Esophagus squamous epithelium (tissue), 4 donors: ENCODE data around the gene TPBG.

ENCODE experiments used
- CTCF ChIP-seq, 6 experiments: fragments of 450-650 bp in 4 of 6; fragments of 200-600 bp in 2 of 6; sonication (generic) in 2 of 6; IDR thresholded peaks; one replicate each; pipeline ENCODE4 v1.5.1; 2016 to 2019; ENCODE audit warnings: antibody characterized with exemption in 6 of 6, mild to moderate bottlenecking in 4 of 6, moderate library complexity in 4 of 6
- POLR2A ChIP-seq, 4 donors: fragments of 450-650 bp; IDR thresholded peaks; one replicate each; pipeline ENCODE4 v1.6.1; 2017; ENCODE audit warnings: antibody characterized with exemption in 4 of 4, mild to moderate bottlenecking in 4 of 4, moderate library complexity in 3 of 4

GRCh38 chr6:82413868-82414267 is 50.3 kb downstream of the TPBG start:
- TF ChIP-seq CTCF (IDR thresholded peaks at IDR 0.05), result no peak
- TF ChIP-seq POLR2A (IDR thresholded peaks at IDR 0.05), result no peak
